ENCODE results near the gene DCTN1.

- TF ChIP-seq CTCF (IDR thresholded peaks at IDR 0.05) (no peak), POLR2AphosphoS5 (IDR thresholded peaks at IDR 0.05) (no peak)
Observed at GRCh38 chr2:74328573-74328972, 51.5 kb downstream of the DCTN1 start.
